Fibroblast of pulmonary artery (primary cell): ENCODE measurements around the gene DNAAF5.

ENCODE experiments used
- DNase-seq: peaks from one replicate; pipeline ENCODE4 v3.0.0-alpha.2; 2010; ENCODE audit warnings: low read depth
- H3K4me3 ChIP-seq: replicated peaks from 2 replicates; pipeline ENCODE4 v1.5.1; 2011; ENCODE audit warnings: low read depth, mild to moderate bottlenecking, control low read depth, low read length, moderate library complexity
- CTCF ChIP-seq: IDR thresholded peaks from 2 replicates; pipeline ENCODE4 v1.5.1; 2011; ENCODE audit warnings: mild to moderate bottlenecking, control low read depth, low read length, inconsistent platforms; ENCODE audit errors: missing control alignments

Gene DNAAF5

GRCh38 chr7:725223-726005, 1.1 kb upstream of the DNAAF5 start:
- peak; percentile 43 for DNase-seq
- no peak for TF ChIP-seq CTCF
- H3K4me3 ChIP-seq = peak overlapping the region; percentile 59

- DNase-seq = no peak
- no peak for TF ChIP-seq CTCF
- peak overlapping the region; percentile 59 for H3K4me3 ChIP-seq
Measured at GRCh38 chr7:726854-727103, 280 bp downstream of the DNAAF5 start.

GRCh38 chr7:727104-727805, 756 bp downstream of the DNAAF5 start, which contains the start of gene PRKAR1B:
Gene PRKAR1B (minus strand): TSS chr7:727281. CDS start chr7:711505, 15,776 bp downstream.
- TF ChIP-seq CTCF = no peak
- DNase-seq = no peak
- H3K4me3 ChIP-seq = peak within 1 kb of the TSS; percentile 59

- TF ChIP-seq CTCF = no peak
- peak; percentile 26 for DNase-seq
- peak overlapping the region; percentile 59 for H3K4me3 ChIP-seq
Measured at GRCh38 chr7:727806-728460, 1.4 kb downstream of the DNAAF5 start.

GRCh38 chr7:728602-729001, 2.1 kb downstream of the DNAAF5 start:
- no peak overlapping the region for H3K4me3 ChIP-seq
- no peak for DNase-seq
- no peak for TF ChIP-seq CTCF

- H3K4me3 ChIP-seq = no peak overlapping the region
- TF ChIP-seq CTCF = no peak
- DNase-seq = no peak
Measured at GRCh38 chr7:729140-730000, 2.9 kb downstream of the DNAAF5 start.
